Non-pigmented ciliary epithelial cell (primary cell): Measurements from ENCODE around the gene ARID1B.
A peak's percentile ranks its signal among the peaks of the same experiment; 100 is the strongest.
"Not testable (repeated sequence)": the region's sequence is repeated elsewhere in the genome, so short reads cannot be mapped to it uniquely, and the experiment has no call there.

Experiments used
- DNase-seq: peaks from one replicate; pipeline ENCODE4 v3.0.0-alpha.2; 2010; ENCODE audit warnings: low read depth

The ARID1B gene

GRCh38 chr6:157133856-157134255, 356.7 kb downstream of the ARID1B start:
- DNase-seq: no peak

DNA sequence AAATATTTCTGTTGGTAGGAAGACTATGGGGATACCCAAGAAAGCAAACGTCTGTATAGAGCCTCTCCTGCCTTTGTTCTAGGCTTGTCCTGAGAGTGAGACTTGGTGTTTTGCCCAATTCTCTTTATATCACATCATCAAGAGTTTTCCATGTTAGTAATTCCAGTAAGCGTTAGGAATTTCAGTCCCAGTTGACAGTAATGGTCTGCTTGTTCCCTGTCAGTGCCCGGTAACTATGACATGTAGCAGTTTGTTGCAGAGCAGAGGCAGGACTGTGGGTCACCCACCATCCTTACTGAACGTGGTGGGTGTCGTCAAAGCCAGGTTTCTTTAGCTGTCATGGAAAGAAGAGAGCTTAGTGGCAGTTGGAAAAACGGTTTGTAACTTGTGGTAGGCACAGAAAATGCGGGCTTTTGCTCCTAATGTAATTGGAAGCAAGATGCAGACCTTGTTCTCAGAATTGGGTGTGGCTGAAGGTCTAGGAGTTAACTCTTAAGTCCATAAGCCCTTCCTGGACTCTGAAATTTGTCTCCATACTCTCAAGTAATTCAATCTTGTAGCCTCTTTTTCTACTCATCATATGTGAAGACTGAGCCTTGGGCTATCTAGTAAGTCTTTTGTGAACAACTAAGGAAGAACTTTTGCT, 357.3 kb downstream of the ARID1B start:
- DNase-seq: no peak

DNA sequence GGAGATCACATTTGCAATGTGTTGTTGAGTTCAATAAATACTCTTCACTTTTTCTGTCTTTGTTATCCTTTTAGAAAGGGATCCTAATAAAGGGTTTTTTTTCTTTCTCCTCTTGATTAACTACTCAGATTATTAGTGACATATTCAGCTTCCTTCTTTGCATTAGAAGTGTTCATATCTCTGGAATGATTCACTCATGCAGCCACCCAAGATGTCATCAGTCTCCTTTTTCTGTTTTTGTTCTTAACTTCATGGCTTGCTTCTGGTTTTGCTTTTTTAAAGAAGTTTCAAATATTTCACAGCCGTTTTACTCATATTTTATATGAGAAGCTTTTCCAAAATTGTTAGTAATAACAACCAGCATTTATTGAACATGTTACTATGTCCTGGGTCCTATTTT, 358.5 kb downstream of the ARID1B start:
- no peak for DNase-seq

- DNase-seq: no peak
Observed at GRCh38 chr6:157137501-157137900, 360.3 kb downstream of the ARID1B start.

- no peak for DNase-seq
Observed at GRCh38 chr6:157139054-157139708, 362.0 kb downstream of the ARID1B start.

GRCh38 chr6:157143171-157143889, 366.2 kb downstream of the ARID1B start:
- DNase-seq: no peak

DNA sequence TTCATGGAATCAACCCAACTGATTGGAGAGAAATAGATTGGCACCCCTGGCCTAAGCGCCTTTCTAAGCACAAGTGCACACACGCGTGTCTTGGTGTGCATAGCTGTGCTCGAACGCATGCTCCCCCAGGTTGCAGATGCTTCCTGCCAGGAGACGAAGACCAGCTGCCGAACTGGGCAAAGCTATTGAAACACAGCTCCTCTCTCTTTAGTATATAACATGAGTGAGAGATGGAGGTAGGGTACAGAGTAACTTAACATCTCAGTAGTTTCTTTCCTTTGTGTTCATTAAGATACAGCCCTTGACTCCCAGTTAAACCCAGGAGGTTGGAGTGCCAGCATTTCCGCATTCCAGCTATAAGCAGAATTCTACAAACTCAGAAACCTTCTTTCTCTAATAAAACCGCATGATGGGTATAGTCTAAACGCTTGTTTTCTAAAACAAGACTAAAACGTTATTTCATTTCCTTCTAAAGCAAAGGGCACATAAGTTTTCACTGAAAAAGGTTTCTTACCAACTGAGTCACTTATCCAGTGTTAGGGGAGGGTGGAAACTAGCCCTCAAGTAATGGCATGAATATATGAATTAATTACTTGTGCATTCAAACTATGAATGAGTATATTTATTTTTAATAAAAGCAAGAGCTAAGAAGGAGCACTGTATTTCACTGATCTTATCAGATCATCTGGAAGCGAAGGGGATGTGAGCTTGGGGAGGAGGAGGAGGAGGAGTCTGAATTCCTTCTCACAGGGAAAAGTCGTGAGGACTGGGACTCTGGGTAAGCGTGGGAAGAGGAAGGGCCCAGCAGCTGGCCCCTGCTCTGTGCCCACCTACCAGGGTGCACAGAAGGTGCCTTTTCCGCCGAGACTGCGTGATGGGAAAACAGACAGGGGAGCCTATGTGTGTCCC, 367.0 kb downstream of the ARID1B start:
- no peak for DNase-seq

GRCh38 chr6:157144859-157145568, 367.8 kb downstream of the ARID1B start:
- DNase-seq: no peak

- no peak for DNase-seq
Observed at GRCh38 chr6:157145656-157146285, 368.6 kb downstream of the ARID1B start.

DNA sequence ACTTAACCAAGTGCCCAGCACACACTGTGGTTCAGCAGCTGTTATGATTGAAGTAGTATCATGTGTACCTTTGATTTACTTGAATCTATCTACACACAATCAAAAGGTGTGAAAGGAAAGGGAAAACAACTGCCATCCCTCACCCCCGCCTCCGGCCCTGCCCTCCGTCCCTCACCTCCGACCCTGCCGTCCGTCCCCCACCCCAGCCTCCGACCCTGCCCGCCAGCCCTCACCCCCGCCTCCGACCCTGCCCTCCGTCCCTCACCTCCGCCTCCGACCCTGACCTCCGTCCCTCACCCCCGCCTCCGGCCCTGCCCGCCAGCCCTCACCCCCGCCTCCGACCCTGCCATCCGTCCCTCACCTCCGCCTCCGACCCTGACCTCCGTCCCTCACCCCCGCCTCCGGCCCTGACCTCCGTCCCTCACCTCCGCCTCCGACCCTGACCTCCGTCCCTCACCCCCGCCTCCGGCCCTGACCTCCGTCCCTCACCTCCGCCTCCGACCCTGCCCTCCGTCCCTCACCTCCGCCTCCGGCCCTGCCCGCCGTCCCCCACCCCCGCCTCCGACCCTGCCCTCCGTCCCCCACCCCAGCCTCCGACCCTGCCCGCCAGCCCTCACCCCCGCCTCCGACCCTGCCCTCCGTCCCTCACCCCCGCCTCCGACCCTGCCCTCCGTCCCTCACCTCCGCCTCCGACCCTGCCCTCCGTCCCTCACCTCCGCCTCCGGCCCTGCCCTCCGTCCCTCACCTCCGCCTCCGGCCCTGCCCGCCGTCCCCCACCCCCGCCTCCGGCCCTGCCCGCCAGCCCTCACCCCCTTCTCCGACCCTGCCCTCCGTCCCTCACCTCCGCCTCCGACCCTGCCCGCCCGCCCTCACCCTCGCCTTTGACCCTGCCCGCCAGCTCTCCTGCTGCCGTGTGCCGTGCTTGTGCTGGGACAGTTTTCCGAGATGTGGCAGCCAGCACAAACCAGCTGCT, 370.2 kb downstream of the ARID1B start:
- not testable (repeated sequence) for DNase-seq

GRCh38 chr6:157148391-157149323, 371.5 kb downstream of the ARID1B start:
- DNase-seq: peak; percentile 96

DNA sequence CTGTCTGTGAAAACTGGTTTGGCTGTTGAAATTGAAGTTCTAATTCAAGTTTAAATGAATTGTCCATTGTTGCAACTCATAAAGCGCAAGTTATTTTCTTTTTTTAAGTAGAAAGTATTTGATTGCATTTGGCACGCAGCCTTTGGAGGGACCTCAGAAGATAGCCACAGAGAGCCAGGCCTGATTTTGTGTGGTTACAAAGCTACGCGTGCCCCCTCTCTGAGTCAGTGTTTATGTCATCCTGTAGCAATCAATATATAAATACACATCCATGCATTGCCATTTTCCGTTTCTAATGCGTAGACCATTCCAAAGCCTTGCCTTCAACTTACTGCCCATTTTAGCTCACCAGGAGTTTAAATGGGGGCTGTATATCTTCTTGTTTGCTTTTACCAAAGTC, 372.9 kb downstream of the ARID1B start:
- peak; percentile 75 for DNase-seq

DNA sequence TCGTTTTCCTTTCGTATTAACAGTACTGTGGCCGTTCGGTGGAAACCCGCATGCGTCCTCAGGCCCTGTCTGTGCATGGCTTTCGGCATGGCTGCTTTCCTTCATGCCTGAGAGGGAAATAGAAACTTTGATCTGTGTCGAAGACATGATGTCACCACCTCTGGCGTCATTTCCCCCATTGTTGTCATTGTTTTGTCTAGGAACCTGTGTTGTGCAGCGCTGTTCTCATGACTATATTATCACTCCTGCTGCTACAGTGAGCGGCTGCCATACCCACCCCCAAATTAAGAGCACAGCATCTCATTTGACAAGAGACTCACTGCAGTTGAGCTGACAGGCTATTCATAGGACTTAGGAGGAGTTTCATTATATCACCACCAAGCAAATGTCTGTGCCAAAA, 373.9 kb downstream of the ARID1B start:
- peak; percentile 53 for DNase-seq

- peak; percentile 89 for DNase-seq
Observed at GRCh38 chr6:157151989-157152388, 374.8 kb downstream of the ARID1B start.

- no peak for DNase-seq
Observed at GRCh38 chr6:157152556-157152955, 375.4 kb downstream of the ARID1B start.

- no peak for DNase-seq
Observed at GRCh38 chr6:157155804-157156203, 378.6 kb downstream of the ARID1B start.

GRCh38 chr6:157157258-157157657, 380.1 kb downstream of the ARID1B start:
- no peak for DNase-seq

- no peak for DNase-seq
Observed at GRCh38 chr6:157158456-157158855, 381.3 kb downstream of the ARID1B start.

- DNase-seq: no peak
Observed at GRCh38 chr6:157158897-157159296, 381.7 kb downstream of the ARID1B start.
